GM03348 (cell line): ENCODE measurements around the gene ETV7.
"Not testable (repeated sequence)": the region's sequence is repeated elsewhere in the genome, so short reads cannot be mapped to it uniquely, and the experiment has no call there.

Experiments used
- DNase-seq: peaks from one replicate; pipeline ENCODE4 v3.0.0; 2012; ENCODE audit warnings: low spot score

ETV7 gene

DNA sequence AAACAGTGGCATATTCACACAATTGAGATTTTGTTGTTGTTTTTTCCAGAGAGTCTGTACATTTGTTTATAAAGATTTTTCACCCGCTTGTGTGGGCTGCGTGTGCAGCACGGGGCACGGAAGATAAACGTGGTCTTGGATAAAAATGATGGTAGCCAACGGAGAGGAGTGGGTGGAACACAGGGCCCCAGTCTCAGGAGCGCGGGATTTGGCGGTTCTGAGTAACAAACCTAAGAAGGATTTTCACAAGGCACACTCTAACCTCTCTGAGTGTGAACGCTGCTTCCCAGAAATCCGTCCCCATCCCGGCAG is 47.2 kb downstream of the ETV7 start:
- no peak for DNase-seq

DNA sequence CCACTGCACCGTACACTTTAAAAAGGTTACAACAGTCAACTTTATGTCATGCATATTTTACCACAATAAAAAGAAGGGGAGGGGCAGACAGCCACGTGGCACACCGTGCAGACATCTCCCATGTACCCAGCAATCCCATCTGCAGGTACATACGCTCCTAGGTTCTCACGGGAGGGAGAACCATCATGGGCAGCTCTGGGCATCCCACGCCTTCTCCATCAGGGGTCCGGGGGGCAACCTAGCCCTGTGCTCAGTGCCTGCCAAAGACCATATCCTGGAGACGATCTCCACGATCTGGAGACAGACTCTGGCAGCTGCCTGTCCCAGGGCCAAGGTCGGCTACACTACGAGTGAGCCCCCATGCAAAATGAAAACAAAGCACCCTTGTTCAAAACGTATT is 48.3 kb downstream of the ETV7 start:
- no peak for DNase-seq

GRCh38 chr6:36338223-36338622 is 49.2 kb downstream of the ETV7 start:
- not testable (repeated sequence) for DNase-seq

DNA sequence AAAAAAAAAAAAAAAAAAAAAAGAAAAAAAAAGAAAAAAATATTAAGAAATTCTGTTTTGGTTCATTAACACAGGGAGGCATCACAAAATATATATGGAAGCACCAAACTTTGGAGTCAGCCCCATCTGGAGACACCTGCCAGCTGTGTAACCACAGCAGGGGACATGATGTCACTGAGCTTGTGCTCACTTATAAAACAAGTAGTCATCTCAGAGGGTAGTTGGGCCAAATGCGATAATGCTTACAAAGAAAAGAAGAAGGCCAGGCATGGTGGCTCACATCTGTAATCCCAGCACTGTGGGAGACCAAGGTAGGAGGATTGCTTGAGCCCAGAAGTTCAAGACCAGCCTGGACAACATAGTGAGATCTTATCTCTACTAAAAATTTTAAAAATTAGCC is 49.7 kb downstream of the ETV7 start:
- DNase-seq = no peak

GRCh38 chr6:36336779-36337241 is 50.7 kb downstream of the ETV7 start, which contains the start of gene BNIP5:
BNIP5 (minus strand) TSS chr6:36336888; CDS start chr6:36330690, 6,198 bp downstream.
- no peak for DNase-seq

DNA sequence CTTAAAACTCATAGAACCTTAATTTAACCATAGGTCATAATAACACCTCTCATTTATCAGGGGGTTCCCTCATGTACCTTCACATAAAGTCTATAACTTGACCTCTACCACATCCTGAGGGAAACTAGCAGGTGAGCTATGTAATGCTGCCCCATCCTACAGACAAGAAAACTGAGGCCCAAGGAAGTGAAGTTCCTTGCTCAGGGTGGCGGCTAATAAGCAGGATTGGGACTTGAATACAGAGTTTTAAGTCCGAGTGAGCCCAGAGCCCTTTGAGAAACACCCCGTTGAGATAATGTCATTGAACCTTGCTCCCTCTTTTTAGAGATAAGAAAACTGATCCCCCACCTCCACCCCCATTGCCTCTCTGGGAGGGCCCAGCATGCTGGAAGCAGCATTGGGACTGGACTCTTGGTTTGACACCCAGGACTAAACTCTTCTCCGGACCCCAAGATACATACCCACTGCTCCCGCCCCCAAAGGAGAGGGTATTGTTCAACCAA is 51.2 kb downstream of the ETV7 start:
- DNase-seq = no peak

DNA sequence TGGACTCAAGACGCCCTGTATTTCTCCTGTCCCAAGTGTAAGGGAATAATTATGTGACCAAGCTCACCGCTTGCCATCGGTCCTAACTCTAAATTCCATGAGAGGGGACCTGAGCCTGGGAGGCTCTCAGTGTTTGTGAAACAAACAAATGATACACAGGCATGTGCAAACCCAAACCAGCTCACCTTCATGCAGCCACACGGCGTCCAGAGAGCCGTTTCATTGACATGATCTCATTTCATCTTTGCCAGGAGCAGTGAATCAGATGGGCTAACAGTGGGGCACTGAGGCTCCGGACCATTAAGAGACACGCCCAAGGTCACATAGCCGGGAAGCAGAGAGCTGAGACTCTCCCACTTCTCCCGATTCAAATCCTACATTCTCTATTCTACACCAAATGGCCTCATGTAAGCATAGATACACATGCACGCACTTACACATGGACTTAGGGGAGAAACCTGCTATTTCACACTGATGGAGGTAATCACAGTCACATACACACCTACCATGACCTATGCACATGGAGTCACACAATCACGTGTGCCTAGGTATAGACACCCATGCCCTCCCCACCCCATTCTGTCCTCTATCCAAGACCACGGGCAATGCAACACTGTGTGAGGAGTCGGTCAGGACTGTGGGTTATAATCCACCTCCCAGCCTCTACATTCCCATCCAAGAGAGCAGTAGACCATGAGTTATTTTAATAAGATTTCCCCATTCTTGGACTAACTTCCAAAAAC is 51.8 kb downstream of the ETV7 start:
- DNase-seq = no peak

DNA sequence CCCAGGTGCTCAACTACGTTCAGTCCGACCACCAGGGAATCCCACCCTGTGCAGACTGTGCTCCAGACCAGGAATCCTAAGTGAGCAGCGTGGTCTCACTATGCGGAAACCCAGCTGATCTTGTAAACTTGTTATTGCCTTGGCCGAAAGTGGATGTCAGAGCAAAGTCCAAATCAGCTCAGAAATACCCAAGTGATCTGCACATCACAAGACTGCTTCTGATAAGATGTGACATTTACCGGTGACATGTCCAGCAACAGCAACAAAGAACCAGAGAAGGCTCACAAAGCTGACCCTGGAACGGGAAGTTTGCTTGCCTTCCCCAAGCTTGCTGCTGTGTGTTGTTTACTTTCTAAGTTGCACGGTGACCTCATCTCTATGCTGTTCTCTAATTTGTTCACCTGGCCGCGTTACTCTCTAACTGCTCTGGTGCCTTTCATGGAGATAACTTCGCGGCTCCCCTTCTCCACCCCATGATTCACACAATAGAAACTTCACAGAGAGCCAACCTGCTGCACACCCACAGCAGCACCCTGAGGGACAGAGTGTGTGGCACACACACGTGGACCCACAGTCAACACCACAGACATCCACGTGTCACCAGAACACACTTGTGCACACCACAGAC is 52.5 kb downstream of the ETV7 start:
- DNase-seq = no peak

DNA sequence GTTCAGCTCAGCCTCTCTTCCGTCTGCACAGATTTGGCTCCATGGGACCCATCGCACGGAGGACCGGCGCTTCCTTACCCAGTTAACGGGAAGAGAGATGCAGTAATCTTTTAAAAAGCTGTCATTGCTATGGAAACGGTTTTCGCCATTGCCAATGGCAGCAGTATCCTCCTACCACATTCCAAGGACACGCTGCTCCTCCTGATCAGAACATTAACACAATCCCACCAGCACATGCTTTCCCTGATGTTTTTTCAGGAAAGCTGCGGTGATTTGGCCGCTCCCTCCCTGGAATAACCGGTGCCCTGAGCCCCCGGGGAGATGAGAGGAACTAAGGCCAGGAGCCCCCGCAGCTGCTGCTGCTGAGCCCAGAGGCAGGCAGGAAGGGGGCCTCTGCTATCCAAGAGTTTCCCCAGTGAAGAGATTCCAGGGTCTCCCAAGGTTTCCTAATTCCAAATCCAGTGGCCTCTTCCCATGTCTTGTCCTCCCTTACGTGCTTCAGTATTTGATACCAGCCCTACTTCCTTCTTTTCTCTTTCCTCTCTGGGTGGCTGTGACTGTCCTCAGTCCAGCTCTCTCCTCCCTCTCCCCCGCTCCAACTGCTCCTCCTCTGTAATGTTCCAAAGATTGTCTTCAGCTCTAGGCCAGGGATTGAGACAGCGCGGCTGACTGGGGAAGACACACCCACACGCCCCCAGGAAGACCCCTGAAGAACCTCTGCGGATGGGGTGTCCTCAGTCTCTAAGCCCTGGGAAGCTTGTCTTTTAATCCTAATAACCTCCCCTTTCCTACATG is 53.3 kb downstream of the ETV7 start:
- peak; percentile 50 for DNase-seq

DNA sequence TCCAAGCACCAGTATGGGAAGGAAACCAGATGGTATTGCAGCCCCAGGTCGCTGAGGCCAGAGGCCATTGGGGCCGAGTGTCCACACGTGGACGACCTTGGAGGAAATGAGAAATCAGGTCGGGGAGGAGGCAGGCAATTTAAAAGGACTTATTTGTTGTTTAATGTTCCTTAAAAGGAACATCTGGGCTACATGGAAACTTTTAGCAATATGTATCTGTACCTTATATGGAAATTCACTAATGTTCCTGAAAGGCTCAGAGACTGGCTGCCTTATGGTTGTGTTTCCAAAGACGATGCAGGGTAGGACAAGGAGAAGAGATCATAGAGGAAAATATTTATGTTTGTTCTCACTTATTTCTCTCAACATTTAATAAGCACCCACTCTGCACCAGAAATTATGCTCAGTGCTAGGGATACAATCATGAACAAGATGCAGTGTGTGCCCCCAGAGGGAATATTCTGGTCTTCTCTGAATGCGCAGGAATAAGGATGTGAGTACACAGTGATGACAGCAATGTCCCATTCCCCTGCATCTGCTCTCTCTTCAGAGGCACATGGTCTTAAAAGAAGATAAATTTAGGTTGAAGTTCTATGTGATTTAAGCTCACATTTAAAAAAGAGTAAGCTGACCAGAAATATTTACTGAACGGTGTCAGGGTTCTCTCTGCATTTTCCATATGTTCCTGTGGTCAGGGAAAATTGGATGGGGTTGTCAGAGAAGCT is 54.1 kb downstream of the ETV7 start:
- DNase-seq = no peak

DNA sequence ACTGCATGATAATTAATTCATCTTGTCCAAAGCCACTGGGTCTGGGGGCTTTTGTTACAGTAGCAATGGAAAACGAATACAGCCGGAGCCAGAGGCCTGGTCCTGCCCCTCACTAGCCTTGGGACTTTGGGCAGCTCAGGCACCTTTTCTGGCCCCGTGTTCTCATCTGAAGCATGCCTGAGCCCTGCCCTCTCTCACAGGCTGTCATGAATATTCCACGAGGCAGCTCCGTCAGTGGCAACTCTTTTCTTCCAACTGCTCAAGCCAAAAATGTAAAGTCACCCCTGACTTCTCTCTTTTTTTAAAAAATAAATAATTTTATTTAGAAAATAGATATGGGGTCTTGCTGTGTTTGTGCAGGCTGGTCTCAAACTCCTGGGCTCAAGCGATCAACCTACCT is 56.1 kb downstream of the ETV7 start:
- no peak for DNase-seq

GRCh38 chr6:36330366-36330765 is 57.1 kb downstream of the ETV7 start:
- no peak for DNase-seq

DNA sequence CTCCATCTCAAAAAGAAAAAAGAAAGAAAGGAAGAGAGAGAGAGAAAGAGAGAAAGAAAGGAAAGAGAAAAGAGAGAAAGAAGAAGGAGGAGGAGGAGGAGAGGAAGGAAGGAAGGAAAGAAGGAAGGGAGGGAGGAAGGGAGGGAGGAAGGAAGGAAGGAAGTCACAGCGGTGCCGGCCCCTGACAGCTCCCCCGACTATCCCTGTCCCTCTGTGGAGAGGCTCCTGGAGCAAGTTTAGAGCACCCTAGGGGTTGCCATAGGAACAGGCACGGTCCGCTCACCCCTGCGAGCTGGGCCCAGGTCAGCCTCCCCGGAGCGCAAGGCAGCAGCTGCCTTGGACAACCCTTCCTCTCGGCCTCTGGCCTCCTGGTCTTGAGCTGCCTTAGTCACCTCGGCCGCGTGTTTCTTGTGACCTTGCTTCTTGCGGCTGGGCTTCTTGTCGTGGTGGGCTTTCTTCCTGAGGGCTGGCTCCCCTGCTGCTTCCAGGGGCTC is 57.6 kb downstream of the ETV7 start:
- DNase-seq = no peak

- DNase-seq = no peak
Observed at GRCh38 chr6:36328600-36328999, 58.9 kb downstream of the ETV7 start.

DNA sequence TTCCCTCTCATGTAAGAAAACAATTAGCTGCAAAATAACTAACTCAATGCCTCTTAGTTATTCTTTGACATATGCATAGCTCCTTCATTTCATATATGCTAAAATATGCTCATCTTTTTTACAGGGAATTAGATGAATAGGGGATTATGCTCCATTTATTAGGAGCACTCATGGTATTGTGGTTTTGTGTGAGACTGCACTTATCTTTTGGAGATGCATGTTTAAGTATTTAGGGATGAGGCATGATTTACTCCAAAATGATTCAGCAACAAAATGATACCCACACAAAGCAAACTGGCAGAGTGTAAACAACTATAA is 59.6 kb downstream of the ETV7 start:
- DNase-seq = no peak

GRCh38 chr6:36327226-36327918 is 60.1 kb downstream of the ETV7 start:
- DNase-seq = no peak

DNA sequence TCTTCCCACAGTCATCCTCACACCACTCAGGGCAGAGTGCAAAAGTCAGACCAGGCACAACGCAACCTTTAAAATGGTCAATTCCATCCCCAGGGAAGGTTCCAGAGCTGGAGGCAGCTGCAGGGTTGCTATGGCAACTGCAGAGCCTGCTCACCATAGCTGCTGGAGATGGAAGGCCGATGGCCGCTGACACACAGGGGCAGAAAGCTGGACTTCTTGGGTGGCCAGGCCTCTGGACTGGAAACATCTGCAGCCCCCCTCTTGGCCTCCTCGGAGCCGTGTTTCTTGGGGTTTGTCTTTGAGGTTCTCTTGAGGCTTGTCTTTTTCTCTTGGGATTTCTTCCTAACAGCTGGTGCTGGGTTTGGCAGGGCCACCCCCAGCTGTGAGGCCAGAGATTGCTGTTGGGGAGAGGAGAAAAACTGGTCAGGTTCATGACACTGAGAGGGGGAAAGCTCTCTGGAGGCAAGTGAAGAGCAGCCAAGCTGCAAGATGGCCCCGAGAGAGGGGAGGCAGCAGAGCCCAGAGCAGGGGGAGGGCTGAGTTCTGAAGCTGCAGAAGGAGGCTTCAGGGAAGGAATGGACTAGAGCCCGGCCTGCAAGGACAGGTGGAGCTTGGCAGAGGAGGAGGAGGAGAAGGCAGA is 61.0 kb downstream of the ETV7 start:
- DNase-seq = no peak

DNA sequence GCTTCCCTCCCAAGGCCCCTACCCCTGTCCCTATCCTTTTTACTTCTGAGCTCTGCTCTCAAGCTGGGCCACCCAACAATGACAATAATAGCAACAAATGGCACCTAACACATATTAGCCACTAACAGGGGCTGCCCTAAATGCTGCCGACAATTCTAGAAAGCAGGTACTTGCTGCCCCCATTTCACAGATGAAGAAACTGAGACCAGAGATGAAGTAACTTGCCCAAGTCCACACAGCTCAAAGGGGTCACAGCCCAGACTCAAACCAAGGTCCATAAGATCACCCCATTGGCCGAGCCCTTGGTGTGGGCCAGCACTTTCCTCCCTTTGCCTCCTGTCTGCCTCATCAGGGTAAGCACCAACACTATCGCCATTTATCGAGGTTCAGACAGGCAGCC is 62.8 kb downstream of the ETV7 start:
- DNase-seq = no peak

DNA sequence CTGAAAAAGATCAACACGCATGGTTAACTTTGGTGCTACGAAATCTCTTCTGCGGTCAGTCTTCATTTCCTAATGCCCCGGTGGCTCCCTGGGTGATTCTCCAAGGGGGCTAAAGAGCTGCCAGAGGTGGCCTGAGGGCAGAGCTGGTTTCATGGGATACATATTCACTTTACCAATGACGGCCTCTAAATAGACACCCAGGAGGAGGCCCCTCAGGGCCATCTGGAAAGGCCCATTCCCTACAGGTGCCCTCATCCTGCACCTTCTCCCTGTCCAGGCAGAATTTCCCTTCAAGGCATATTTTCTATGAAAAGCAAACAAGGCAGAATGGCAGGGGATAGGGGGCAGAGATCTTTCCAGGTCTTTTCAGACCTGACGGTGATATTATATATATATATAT is 63.3 kb downstream of the ETV7 start:
- no peak for DNase-seq

DNA sequence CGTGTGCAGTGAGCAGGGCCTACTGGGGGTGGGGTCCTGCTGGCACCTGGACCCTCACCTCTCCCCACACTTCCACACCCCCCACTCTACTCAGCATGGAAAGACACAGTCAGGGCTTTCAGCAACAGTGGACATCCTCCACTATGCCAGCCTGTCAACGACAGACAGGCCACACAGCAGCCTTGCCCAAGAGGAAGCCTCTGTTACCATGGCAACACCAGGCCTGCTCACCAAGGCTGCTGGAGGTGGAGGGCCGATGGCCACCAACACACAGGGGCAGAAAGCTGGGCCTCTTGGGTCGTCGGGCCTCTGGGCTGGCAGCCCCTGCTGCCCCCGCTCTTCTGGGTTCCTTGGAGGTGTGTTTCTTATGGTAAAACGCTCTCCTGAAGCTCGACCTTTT is 64.4 kb downstream of the ETV7 start:
- no peak for DNase-seq

DNA sequence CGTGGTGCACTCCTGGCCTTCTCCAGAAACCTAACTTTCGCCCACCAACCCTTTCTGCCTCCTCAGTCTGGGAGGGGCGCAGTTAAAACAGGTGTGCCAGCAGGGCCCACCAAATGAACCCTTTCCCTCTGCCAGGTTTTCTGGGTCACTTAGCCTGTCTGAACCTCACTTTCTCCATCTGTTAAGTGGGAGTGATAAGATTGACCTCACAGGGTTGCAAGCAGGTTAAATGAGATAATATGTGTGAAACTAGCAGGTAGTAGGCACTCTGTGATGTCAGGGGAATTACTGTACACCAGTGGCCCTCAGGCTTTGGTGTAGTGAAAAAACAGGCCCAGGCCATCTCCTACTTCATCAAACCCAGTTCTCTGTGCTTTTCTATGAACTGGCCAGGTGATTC is 64.9 kb downstream of the ETV7 start:
- DNase-seq = no peak
